HG03097 (cell line): ENCODE data around the gene NUCKS1.

Experiments used
- ATAC-seq: cut with Tn5 transposase; IDR thresholded peaks from one replicate; pipeline ENCODE4 v1.9.1; 2021; ENCODE audit not compliant: unreplicated experiment, low FRiP score

NUCKS1 gene

DNA sequence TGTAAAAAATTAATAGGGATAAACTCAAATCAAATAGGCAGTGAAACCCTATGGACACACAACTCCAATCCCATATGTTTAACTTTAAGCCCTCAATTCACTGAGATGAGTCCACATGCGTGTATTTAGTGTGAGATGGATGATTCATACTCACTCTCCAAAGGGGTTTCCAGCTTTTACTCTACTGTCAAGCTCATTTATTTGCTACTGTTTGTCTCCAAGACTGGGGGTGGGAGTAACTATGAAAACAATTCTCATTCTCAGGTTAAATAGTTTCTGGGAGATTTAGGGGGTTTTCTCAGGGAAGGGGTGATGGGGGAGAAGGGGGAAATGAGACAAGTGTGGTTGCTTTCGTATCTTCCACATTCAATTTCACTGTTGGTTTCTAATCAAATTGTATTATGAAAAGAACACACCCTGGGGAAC lies 22.6 kb upstream of the NUCKS1 start:
- no peak for ATAC-seq

DNA sequence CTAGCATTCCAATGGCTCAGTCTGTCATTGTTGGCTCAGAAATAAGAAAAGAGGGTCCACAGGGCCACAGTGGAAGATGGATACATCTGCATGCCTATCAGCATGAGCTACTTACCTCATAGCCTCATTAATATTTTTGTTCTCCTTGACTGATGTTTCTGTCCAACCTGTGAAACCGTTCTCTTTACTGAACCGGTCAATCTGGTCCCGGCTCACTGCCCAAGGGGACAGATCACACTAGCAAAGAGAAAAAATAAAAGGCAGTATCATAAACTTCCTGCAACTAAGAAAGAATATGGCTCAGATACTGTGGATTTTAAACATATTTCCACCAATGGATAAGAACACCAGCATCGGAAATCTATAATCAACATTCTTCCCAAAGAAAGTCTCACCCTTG lies 20.6 kb upstream of the NUCKS1 start:
- ATAC-seq: no peak

DNA sequence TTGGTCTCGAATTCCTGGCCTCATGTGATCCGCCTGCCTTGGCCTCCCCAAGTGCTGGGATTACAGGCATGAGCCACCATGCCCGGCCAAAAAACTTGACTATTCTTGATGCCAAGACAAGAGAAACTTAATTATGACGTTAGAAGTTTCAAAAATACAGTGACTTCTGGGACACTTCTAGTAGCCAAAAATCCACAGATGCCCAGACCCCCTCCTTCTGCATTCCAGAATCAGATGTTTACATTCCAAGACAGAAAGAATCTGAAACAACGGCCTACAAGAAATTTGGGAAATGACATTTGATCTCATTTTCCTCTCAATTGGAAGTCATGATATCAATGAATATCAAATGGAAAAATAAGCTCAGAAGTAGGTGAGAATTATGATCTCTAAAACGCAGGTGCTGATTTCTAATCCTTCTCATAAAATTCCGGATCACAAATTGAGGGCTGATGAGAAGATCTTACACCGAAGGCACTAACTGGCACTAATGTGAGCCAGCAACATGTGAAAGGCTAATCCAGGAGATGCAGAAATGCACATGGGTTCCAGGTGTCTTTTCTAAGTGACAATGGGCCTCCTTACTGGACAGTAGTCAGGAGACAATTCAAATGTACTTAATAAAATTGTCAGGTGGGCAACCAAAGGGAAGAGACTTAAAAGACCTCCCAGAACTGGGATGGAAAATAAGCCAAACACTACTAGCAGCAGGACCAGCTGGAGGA lies 19.8 kb upstream of the NUCKS1 start:
- no peak for ATAC-seq

DNA sequence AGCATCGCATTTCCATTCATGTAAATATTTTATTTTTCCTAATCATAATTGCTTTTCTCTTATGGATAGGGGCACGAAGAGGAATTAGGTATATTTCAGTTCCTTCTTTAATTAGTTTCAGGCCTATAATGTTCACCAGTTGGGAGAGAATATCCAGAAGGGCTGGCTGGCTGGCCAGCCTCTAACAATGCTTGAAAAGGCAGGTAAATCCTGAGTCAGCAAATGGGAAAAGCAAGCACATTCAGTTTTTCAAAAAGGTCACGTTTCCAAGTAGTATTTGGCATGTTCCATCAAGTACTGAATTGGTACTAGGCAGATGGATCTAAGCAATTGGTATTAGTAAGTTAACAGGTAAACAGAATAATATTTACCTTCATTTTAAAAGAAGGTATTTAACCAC lies 17.3 kb upstream of the NUCKS1 start:
- no peak for ATAC-seq

DNA sequence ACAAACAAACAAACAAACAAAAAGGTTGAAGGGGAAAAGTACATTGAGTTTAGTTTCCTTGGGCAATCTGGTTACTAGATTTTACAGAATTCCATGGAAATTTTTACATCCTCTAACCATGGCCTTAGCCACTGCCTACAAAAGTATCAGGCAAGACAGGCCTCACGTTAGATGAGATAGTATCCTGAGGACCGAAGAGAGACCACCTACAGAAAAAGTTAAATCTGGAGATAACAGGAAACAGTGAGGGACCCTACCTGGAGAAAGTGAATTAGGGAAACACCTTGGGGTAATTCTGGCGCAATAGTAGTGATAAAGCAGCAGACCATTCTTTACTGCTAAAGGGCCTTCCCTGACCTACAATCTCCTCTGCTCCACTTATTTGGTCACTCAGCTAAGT lies 16.6 kb upstream of the NUCKS1 start:
- no peak for ATAC-seq

DNA sequence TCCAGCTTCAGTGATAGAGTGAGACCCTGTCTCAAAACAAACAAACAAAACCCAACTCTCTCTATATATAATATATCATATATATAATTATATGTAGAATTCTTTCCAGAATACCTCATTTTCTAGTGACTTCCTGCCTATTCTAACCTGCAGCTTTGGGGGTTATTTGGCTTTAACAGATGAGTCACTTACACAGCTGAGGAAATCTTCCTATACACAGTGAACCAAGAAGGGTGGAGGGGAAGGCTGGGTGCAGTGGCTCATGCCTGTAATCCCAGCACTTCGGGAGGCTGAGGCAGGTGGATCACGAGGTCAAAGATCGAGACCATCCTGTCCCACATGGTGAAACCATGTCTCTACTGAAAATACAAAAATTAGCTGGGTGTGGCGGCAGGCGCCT lies 16.1 kb upstream of the NUCKS1 start:
- ATAC-seq: no peak

DNA sequence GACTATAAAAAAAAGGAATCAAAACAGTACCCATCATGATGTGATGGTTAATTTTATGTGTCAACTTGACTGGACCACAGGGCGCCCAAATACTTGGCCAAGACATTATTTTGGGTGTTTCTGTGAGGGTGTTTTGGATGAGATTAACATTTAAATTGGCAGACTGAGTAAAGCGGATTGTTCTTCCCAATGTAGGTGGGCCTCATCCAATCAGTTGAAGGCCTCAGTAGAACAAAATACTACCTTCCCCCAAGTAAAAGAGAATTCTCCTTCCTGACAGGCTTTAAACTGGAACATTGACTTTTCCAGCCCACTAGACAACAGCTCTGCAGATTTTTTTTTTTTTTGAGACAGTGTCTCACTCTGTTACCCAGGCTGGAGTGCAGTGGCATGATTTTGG lies 14.6 kb upstream of the NUCKS1 start:
- no peak for ATAC-seq

DNA sequence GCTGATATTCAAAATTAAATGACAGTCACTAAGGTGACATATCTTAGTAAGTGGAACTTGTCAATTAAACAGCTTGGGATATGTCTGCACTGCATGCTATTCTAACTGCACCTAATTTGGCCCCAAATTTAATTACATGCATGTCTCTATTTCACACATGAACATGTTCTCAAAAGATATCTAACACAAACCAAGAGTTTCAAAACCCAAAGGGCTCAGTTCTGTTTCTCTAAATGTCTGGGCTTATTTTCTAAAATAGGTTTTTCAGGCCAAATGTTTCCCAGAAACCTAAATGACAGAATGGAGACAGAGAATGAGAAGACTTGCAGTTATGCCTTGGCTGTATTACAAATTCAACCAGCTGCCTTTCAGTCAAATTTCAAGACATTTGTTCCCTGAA lies 14.0 kb upstream of the NUCKS1 start:
- no peak for ATAC-seq

DNA sequence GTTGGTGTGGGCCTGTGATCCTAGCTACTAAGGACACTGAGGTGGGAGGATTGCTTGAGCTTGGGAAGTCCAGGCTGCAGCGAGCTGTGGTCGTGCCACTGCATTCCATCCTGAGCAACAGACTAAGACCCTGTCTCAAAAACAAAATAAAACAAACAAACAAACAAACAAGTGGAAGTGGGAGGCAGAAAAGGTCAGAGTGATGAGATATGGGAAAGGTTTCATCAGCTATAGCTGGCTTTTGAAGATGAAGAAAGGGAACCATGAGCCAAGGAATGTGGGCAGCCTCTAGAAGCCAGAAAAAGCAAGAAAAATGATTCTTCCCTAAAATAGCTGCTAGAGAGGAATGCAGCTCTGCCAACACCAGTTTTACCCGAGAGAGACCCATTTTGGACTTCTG lies 10.6 kb upstream of the NUCKS1 start:
- no peak for ATAC-seq

DNA sequence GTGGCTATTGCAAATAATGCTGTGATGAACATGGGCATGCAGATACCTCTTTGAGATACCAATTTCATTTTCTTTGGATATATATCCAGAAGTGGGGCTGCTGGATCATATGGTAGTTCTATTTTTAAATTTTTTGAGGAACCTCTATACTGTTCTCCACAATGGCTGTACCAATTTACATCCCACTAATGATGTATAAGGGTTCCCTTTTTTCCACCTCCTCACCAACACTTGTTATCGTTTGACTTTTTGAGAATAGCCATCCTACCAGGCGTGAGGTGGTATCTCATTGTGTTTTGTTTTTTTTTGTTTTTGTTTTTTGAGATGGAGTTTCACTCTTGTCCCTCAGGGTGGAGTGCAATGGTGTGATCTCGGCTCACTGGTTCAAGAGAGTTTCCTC lies 6.6 kb upstream of the NUCKS1 start:
- ATAC-seq: no peak

DNA sequence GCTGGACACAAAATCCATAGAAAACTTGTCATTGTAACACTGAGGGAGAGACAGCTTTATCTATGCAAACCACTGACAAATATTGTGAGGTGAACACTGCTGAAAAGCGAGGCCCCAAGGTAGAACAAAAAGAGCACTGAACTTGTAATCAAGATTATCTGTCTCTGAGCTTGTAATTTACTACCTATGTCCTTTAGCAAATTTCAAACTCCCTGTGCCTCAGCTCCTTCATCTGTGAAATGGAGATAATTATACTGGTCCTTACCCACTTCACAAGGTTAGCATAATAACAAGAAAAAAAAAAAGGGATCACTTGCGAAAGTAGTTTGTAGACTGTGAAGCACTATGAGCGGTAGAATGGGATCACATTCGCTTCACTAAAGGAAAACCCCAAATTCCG lies 4.9 kb upstream of the NUCKS1 start:
- ATAC-seq: no peak

DNA sequence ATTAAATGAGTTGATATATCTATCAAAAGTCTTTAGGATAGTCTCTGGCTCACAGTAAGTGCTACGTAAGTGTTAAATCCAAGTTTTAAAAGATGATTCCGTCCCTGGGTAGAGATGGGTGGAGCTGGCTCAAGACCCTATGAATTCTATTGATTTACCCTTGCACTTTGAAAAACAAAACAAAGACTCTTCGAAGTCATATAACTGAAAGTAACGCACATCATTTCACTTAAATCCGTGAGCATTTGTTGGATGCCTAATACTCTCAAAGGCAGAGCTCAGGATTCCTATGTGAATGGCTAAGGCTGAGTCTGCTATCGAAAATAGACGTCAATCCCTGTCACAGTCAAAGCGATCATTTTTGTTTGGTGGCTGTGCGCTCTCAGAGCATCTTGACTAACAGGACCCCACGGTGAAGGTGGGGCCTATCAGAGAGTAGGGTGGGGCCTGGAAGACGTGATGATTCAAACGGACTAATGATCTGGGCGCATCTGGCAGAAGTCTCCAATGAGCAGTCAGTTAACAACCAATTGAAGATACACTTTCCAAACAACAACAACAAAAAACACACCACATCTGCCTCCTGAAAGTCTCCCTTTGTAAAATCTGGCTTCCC lies 1.2 kb upstream of the NUCKS1 start:
- ATAC-seq: no peak

DNA sequence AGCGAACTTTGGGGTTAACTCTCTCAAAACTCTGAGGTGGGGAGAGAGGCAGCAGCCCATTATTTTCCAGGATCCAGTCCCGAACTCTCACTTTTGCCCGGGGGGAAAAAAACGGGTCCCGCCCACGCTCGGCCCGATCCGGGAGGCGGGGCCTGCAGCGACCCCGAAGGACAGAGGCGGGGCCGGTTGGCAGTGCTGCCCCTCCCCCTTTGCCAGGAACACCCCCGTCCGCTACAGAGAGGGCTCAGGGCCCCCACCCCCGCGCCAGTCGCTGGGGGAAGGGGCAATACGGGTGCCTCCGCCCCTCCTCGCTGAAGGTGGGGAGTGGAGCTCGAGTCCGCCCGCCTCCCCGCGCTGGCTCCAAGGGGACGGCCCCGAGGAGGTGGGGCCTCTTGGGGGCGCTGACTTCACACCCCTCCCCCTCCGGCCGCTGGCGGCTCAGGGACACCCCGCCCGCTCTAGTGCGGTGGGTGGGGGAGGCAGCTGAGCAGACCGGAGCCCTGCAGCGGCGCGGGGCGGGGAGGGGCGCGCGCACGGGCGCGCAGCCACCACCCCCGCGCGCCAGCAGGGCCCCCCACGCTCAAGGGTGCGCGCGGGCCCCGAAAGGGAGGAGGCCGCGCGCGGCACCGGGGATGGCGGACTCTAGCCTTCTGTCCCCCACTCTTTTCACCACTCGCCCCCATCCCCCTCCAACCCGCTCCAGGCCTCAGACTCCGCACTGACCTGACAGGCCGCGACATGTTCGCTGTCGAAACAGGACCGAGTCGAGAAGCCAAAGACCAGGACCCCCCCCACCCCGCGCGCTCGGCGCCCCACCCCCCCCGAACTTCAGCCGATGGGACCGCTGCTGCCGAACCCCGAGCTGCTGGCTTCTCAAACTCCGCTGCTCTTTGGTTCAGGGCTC lies 496 bp downstream of the NUCKS1 start:
- ATAC-seq: peak; percentile 79

DNA sequence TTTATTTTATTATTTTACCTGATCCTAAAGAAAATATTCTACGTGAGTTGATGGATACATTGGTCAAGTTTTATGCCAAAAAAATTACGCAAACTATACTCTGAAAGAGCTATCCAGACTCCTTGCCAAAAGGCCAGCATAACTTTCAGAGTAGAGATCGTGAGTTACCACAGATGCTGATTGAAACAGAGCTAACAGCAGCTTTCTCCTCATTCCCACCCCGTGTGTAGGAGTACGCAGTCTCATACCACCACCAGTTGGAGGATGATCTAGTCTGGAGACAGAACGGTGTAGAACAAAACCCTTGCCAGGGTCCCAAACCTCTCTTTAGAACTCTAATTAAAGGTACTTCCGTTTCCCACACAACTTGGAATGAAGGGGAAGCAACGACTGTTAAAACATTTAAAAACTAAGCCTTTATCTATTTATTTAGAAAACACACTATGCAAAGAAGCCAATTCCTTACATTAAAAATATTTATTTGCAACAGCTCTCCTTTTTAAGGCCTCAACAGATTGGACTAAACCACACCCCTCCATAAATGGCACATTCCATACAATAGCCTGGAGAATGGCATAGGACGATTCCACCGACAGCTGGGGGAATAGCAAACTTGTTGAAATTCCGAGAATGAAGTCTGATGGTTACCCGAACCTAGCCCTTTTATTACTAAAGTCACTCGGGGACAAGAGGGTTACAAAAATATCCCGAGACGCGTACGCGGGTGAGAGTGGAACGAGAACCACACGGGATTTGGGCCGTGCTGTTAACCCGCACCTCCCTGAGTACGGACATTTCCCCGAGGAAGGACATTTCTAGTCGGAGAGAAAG lies 1.4 kb downstream of the NUCKS1 start:
- peak; percentile 13 for ATAC-seq

DNA sequence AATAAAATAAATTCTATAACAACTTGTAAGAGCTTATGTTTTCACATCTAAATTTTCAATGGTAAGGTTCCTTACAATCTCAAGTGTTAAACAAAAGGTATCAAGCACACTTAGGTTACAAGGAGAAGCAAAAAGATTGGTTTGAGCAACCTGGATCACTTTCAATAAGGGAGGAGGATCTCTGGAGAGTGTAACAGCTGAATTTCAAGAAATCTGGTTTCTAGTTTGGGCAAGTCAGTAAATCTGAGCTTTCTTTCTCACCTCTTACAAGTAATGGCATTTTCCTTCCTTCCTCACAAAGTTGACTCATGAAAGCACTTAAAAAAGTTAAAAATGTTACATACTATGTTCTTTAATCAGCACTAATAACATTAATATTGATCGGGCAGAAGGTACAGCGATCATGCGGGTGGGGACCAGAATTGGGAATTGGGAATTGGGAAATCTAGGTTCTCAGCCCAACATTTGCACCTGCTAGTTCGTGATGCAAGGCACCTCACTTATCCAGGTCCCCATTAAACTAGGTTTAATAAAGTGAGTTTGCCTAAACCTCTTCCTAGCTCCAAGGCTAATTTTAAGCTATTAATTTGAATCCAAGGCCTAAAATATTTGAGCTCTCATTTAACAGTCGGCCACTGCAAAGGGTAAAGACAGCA lies 3.1 kb downstream of the NUCKS1 start:
- ATAC-seq: no peak

DNA sequence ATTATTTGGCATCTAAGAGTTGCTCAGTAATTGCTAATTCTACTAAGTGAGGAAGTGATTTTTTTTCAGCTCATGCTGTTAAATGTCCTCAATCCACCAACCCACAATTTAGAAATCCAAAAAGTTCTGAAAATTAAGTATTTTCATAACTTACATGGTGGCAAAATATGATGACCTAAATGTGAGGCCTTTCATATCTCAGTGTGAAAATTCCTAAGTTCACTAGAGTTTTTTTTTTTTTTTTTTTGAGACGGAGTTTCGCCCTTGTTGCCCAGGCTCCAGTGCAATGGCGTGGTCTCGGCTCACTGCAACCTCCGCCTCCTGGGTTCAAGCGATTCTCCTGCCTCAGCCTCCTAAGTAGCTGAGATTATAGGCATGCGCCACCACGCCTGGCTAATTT lies 5.6 kb downstream of the NUCKS1 start:
- ATAC-seq: no peak

DNA sequence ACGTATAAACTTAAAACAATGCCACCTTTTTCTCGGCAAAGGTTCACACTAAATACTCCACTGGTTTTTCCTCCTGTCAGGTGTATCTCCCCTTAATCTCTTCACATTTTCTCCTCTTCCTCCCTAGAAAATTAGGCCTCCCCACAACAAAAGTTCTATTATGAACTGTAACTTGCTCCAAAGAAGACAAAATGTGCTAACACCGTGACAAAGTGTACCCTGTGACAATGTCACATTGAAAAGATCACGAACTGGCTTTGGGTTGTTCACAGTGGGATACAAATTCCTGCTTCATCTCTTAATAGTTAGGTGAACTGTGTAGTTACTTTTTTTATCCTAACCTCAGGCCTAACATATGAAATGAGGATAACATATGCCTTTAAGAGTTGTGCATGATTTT lies 6.0 kb downstream of the NUCKS1 start:
- no peak for ATAC-seq

DNA sequence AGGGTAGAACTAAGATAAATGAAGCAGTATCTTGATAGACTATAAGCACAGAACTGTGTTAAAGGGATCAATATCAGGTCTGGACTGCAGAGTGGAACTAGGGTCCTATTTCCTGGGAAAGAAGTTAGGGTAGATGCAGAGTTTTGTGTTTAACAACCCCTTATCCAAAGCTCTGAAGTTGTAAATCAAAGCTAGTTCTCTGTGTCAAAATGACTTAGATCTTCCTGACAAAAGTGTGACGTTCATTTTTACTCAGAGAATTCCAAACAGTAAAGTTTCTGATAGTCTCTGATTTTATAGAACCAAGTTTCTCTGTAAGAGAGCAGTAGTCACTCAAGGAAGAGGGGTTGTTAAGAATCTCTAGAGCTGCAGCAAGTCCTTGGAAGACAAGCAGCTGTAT lies 8.3 kb downstream of the NUCKS1 start:
- no peak for ATAC-seq

DNA sequence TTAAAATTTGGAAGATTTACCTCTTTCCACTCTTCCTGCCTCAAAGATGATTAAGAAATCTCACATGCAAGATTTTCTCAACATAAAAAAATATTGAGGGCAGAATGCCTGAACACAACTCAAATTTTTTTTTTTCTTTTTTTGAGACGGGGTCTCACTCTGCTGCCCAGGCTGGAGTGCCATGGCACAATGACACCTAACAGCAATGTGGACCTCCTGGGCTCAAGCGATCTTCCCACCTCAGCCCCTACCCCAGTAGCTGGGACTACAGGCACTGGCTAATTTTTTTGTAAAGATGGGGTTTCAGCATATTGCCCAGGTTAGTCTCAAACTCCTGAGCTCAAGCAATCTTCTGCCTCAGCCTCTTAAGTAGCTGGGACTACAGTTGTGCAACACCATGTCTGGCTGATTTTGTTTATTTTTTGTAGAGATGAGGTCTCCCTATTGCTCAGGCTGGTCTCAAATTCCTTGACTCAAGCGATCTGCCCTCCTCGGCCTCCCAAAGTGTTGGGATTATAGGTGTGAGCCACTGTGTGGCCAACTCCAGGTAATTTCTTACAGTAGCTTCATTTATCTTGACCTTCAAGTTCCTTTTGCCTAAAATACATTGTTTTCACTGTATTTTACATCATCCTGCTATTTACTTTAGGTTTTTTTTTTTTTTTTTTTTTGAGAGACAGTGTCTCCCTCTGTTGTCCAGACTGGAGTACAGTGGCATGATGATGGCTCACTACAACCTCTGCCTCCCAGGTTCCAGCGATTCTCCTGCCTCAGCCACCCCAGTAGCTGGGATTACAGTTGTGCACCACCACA lies 10.4 kb downstream of the NUCKS1 start:
- ATAC-seq: no peak
